ENCODE measurements around the gene VOPP1.

VOPP1 gene

DNA sequence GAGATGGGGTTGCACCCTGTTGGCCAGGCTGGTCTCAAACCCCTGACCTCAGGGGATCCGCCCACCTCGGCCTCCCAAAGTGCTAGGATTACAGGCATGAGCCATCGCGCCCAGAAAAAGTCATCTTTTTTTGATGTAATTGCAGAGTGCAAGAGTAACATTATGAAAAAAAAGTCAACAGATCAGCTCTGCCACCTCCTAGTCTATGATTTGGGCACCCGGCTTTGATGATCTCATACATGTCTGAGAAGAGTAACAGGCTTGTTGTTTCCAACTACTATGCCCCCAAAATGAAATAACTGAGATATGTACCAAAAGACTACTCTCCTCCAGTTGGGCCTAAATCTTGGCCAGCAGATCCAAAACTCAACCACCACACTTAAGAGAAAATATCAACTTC, 40.8 kb downstream of the VOPP1 start:
- H3K4me3 ChIP-seq (ENCODE audit: low read depth, low read length): no peak overlapping the region
- TF ChIP-seq, protein P1, sequence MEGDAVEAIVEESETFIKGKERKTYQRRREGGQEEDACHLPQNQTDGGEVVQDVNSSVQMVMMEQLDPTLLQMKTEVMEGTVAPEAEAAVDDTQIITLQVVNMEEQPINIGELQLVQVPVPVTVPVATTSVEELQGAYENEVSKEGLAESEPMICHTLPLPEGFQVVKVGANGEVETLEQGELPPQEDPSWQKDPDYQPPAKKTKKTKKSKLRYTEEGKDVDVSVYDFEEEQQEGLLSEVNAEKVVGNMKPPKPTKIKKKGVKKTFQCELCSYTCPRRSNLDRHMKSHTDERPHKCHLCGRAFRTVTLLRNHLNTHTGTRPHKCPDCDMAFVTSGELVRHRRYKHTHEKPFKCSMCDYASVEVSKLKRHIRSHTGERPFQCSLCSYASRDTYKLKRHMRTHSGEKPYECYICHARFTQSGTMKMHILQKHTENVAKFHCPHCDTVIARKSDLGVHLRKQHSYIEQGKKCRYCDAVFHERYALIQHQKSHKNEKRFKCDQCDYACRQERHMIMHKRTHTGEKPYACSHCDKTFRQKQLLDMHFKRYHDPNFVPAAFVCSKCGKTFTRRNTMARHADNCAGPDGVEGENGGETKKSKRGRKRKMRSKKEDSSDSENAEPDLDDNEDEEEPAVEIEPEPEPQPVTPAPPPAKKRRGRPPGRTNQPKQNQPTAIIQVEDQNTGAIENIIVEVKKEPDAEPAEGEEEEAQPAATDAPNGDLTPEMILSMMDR (IDR thresholded peaks at IDR 0.05; ENCODE audit: borderline replicate concordance, insufficient read depth, low read depth, low read length): no peak

DNA sequence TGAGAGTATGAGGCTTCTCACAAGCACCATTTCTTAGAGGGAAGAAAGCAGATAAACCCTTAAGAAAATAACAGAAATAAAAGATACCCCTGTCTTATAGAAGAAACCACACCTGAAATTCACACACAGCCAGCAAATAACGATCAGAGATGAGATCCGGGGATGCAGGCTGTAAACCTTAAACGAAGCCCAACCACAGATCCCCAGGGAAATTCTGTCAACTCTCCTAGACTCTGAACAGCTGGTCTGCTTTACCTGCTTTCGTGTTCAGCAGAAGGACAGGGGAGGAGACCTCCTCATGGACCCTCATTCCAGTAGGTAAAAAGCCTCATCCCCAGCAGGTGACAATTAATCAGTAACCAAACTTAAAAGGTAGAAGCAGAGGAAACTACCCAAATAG, 45.0 kb downstream of the VOPP1 start:
- TF ChIP-seq, protein P1 (IDR thresholded peaks at IDR 0.05; ENCODE audit: borderline replicate concordance, insufficient read depth, low read depth, low read length): no peak
- H3K4me3 ChIP-seq (ENCODE audit: low read depth, low read length): no peak overlapping the region

DNA sequence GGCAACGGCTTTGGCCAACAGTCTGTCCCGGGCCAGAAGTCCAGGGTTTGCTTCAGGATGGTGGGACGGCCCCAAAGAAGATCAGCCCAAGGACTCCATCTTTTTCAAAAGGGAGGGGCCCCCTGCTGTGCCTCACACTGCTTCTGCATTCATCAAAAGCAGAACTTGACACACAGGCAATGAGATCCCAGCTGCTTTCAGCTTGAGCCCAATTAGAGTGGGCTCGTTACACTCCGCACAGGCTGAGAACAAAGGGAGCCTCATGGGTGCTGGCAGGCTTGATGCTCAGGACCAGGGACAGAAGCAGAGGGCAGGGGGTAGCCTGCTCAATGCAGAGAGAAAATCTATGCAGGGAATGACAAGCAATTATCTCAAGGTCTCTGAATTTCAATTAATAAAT, 45.5 kb downstream of the VOPP1 start:
- no peak overlapping the region for H3K4me3 ChIP-seq (ENCODE audit: low read depth, low read length)
- TF ChIP-seq, protein P1 (IDR thresholded peaks at IDR 0.05; ENCODE audit: borderline replicate concordance, insufficient read depth, low read depth, low read length): no peak

DNA sequence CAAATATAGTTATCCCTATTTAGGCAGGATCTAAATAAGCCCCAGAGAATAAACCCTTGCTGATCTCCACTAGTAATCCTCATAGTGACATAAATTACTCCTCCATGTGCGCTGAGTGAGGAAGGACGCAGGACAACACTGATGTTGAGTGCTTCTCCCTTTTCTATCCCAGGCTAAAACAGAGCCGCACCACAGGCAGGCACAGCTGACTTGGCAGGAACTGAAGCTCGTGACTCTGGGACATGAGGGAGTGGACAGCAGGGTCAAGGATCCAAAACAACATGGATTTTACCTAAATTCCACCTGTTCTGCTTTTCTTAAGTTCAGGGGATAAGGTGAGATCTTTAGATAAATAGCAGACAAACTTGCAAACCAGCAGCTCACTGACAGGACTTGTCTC, 46.0 kb downstream of the VOPP1 start:
- TF ChIP-seq, protein P1 (IDR thresholded peaks at IDR 0.05; ENCODE audit: borderline replicate concordance, insufficient read depth, low read depth, low read length): no peak
- no peak overlapping the region for H3K4me3 ChIP-seq (ENCODE audit: low read depth, low read length)

DNA sequence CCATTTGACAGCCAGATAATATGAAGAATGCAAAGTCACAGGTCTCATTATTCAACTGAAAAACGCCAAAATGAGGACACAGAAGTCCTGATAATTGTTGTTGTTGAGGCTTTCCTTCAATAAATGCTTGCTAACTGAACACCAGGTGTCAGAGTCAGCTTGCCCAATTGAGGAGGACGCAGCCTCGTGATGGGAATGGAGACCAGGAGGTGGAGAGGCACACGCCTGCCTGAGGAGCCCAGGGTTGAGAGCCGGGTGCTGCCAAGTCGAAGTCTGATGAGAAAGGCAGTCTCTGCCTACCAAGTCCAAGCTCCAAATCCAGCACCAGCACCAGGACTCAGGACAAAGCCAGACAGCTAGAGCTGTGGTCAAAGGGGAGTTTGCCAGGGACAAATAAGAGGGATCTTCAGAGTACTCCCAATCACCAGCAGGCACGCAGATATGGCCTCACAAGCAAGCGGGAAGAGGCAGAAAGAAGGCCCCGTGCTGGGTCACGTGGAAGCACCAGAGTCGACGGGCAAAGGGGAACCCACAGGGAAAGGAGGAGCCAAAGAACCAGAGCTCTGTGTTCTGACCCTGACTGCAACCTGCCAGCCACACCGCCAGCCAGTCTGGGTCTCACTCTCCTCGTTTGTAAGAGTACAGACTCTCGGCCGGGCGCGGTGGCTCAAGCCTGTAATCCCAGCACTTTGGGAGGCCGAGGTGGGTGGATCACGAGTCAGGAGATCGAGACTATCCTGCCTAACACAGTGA, 47.6 kb downstream of the VOPP1 start:
- TF ChIP-seq, protein P1 (IDR thresholded peaks at IDR 0.05; ENCODE audit: borderline replicate concordance, insufficient read depth, low read depth, low read length): no peak

DNA sequence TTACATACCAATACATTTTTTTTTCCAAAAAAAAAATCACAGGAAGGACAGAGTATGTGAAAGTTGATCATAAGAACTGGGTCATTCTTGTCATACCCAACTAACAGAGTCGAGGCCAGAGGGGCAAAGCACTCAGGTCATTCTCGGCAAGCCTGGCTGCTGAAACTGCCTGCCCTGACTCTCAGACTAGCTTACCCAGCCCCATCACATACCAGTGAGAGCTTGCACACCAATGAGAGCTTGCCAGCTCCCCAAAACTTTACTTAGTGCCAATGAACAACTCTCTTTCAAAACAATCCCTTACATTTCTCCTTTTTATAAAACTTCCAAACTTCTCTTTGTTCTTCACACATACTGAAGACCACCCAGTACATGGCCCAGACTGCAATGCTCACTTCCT, 48.9 kb downstream of the VOPP1 start:
- H3K4me3 ChIP-seq (ENCODE audit: low read depth, low read length): no peak overlapping the region
- TF ChIP-seq, protein P1 (IDR thresholded peaks at IDR 0.05; ENCODE audit: borderline replicate concordance, insufficient read depth, low read depth, low read length): no peak

More for the DNA sequence above, 47.6 kb downstream of the VOPP1 start:
- H3K4me3 ChIP-seq (ENCODE audit: low read depth, low read length): no peak overlapping the region
